ENCODE measurements around the gene GTF2H3. TPM values are rescaled to one million over a fixed set of nuclear protein-coding genes. Genes with fewer than 3 reads are reported as not detected.
A peak's percentile ranks its signal among the peaks of the same experiment; 100 is the strongest.

The GTF2H3 gene
- total and polyA plus RNA-seq, 9 of the 15 experiments (the other 6 are each of a cell fraction or from before 2014, with no cell fraction given), result 22.7 to 99.7 (median 49.6) TPM

GRCh38 chr12:123633379-123634141 lies at the start of gene GTF2H3, which contains the start of gene EIF2B1 (continued):
- no peak for TF ChIP-seq IRF9 (tag; IDR thresholded peaks at IDR 0.05)
- no peak for TF ChIP-seq ZNF217 (CRISPR knock-in tag; IDR thresholded peaks at IDR 0.05)
- TF ChIP-seq HES1 (IDR thresholded peaks at IDR 0.05; ENCODE audit: low read depth), result no peak
- no peak for TF ChIP-seq BRF1 (IDR thresholded peaks at IDR 0.05; ENCODE audit: borderline replicate concordance, extremely low read depth, insufficient read length)
- TF ChIP-seq CUX1 (CRISPR knock-in tag; IDR thresholded peaks at IDR 0.05), result no peak
- TF ChIP-seq ZNF551 (CRISPR knock-in tag; IDR thresholded peaks at IDR 0.05), result no peak
- peak in 1 of 2 experiments; percentile 75; a peak in 2 of 4 replicates for TF ChIP-seq ZMIZ1 (IDR thresholded peaks at IDR 0.05; ENCODE audit: low read depth in 2 of 2, low read length in 2 of 2)

All from K562 (cell line).